GM18526 (cell line): ENCODE results near the gene TAF11L2.
"Not testable (repeated sequence)": the region's sequence is repeated elsewhere in the genome, so short reads cannot be mapped to it uniquely, and the experiment has no call there.

Source experiments
- POLR2A ChIP-seq: IDR thresholded peaks from 3 replicates; pipeline ENCODE4 v1.6.1; 2011; ENCODE audit not compliant: insufficient read length; ENCODE audit errors: extremely low read depth

Gene TAF11L2

DNA sequence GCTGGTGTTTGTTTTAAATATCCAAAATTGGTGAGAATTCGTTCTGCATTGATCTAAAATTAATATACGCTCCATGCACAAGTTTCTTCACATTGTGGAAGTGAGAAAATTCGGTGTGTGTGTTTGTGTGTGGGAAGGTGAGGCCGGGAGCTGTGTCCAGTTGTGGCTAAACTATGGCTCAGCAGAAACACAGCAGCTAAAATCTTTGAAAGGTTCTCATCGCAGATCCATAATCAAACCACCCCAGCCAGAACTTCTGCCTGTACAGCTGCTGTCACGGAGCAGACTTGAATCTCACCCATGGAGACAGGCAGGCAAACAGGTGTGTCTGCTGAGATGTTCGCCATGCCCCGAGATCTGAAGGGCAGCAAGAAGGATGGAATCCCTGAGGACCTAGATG, at the start of gene TAF11L2:
TAF11L2 (plus strand) TSS at position 301 of the 400 bp plus-strand sequence.
- TF ChIP-seq POLR2A, result not testable (repeated sequence)

GRCh38 chr5:17448877-17449276, 49.2 kb upstream of the TAF11L2 start:
- TF ChIP-seq POLR2A, result no peak

GRCh38 chr5:17452936-17453335, 45.1 kb upstream of the TAF11L2 start:
- TF ChIP-seq POLR2A, result no peak

- TF ChIP-seq POLR2A, result no peak
Measured at GRCh38 chr5:17455942-17456341, 42.1 kb upstream of the TAF11L2 start.

- TF ChIP-seq POLR2A, result no peak
Measured at GRCh38 chr5:17461793-17462192, 36.2 kb upstream of the TAF11L2 start.

DNA sequence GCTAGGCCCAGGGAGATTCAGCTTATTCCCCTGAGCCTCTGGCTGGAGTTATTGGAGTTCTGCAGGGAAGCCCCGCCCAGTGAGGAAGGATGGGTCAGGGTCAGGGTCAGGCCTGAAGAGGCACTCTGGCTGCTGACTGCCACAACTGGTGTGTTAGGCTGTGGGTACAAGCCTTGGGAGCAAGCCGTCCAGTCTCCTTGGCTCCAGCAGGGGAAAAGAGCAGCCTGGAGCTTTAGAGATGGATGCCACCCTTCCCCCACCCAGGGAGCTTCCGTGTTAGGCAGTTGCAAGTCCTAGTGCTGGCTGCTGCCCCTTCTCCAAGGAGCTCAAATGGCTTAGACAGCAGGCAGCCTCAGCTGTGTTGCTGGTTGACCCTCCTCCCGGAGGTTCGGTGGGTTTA, 34.4 kb upstream of the TAF11L2 start:
- TF ChIP-seq POLR2A, result no peak

GRCh38 chr5:17470064-17470463, 28.0 kb upstream of the TAF11L2 start:
- no peak for TF ChIP-seq POLR2A

GRCh38 chr5:17477043-17477442, 21.0 kb upstream of the TAF11L2 start:
- no peak for TF ChIP-seq POLR2A

GRCh38 chr5:17477573-17478265, 20.3 kb upstream of the TAF11L2 start:
- no peak for TF ChIP-seq POLR2A

GRCh38 chr5:17481378-17481777, 16.7 kb upstream of the TAF11L2 start:
- no peak for TF ChIP-seq POLR2A

DNA sequence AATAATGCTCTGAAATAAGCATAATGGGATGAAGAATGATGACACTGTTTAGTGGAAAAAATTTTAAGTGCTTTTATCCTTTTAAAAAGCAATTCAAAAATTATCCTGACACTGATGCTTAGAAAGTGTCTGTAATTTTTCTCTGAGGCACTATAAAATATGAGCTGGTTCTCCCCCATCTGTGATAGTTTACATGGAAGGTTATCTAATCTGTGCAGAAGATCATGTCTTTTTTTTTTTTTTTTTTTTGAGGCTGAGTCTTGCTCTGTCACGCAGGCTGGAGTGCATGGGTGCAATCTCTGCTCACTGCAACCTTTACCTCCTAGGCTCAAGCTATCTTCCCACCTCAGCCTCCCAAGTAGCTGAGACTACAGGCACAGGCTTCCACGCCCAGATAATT, 15.2 kb upstream of the TAF11L2 start:
- no peak for TF ChIP-seq POLR2A

GRCh38 chr5:17487174-17487512, 10.9 kb upstream of the TAF11L2 start:
- TF ChIP-seq POLR2A, result no peak

DNA sequence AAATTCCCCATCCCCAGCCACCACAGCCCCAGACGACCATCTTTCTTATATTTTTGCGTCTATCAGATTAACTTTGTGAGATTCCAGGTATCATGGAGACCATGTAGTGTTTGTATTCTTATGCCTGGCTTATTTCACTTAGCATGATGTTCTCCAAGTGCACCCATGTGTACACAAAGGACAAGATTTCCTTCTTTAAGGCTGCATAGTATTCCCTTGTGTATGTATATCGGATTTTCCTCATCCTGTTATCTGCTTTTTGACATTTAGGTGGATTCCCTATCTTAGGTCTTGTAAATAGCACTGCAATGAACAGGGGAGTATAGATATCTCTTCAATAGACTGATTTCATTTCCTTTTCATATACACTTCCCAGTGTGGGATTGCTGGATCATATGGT, 5.3 kb upstream of the TAF11L2 start:
- no peak for TF ChIP-seq POLR2A

GRCh38 chr5:17497446-17497845, 585 bp upstream of the TAF11L2 start:
- TF ChIP-seq POLR2A, result no peak

GRCh38 chr5:17511775-17512325, 13.8 kb downstream of the TAF11L2 start:
- TF ChIP-seq POLR2A, result no peak

DNA sequence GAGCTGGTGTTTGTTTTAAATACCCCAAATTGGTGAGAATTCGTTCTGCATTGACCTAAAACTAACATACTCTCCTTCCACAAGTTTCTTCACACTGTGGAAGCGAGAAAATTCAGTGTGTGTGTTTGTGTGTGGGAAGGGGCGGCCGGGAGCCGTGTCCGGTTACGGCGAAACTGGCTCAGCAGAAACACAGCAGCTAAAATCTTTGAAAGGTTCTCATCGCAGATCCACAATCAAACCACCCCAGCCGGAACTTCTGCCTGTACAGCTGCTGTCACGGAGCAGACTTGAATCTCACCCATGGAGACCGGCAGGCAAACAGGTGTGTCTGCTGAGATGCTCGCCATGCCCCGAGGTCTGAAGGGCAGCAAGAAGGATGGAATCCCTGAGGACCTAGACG, 20.0 kb downstream of the TAF11L2 start, which contains the start of gene TAF11L3:
TAF11L3 (plus strand) TSS at position 301 of the 400 bp plus-strand sequence.
- not testable (repeated sequence) for TF ChIP-seq POLR2A

DNA sequence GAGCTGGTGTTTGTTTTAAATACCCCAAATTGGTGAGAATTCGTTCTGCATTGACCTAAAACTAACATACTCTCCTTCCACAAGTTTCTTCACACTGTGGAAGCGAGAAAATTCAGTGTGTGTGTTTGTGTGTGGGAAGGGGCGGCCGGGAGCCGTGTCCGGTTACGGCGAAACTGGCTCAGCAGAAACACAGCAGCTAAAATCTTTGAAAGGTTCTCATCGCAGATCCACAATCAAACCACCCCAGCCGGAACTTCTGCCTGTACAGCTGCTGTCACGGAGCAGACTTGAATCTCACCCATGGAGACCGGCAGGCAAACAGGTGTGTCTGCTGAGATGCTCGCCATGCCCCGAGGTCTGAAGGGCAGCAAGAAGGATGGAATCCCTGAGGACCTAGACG, 23.5 kb downstream of the TAF11L2 start, which contains the start of gene TAF11L4:
TAF11L4 (plus strand) TSS at position 301 of the 400 bp plus-strand sequence.
- TF ChIP-seq POLR2A, result not testable (repeated sequence)

- not testable (repeated sequence) for TF ChIP-seq POLR2A
Measured at GRCh38 chr5:17524935-17525334, 26.9 kb downstream of the TAF11L2 start, which contains the start of gene TAF11L5. TSS of gene TAF11L5 (plus strand) at chr5:17525235.

- not testable (repeated sequence) for TF ChIP-seq POLR2A
Measured at GRCh38 chr5:17528369-17528768, 30.3 kb downstream of the TAF11L2 start, which contains the start of gene TAF11L6. TSS of gene TAF11L6 (plus strand) at chr5:17528669.
